Liver (tissue), 9 donors: ENCODE measurements around the gene ATAD1. TPM values are rescaled to one million over a fixed set of nuclear protein-coding genes. Genes with fewer than 3 reads are reported as not detected.

Source experiments
- DNase-seq: peaks from one replicate; pipeline ENCODE4 v3.0.0-alpha.2; 2017; ENCODE audit warnings: low spot score
- H3K27ac ChIP-seq, 2 donors: one replicate each; pipeline ENCODE4 v1.7.0; 2013; ENCODE audit warnings: inconsistent platforms in 2 of 2, low read length in 2 of 2, control low read depth in 1 of 2, low read depth in 1 of 2, mild to moderate bottlenecking in 1 of 2
- H3K27me3 ChIP-seq, 4 donors: one replicate each; pipeline versions ENCODE4 v1.6.1 to v1.7.0; 2013; ENCODE audit warnings: low read length in 3 of 4, inconsistent platforms in 1 of 4, mild to moderate bottlenecking in 1 of 4, moderate library complexity in 1 of 4; ENCODE audit not compliant: control insufficient read depth in 4 of 4, insufficient read depth in 4 of 4
- H3K36me3 ChIP-seq, 4 donors: one replicate each; pipeline versions ENCODE4 v1.6.1 to v1.7.0; 2013; ENCODE audit warnings: low read length in 3 of 4, mild to moderate bottlenecking in 3 of 4, low read depth in 1 of 4, moderate library complexity in 1 of 4; ENCODE audit not compliant: control insufficient read depth in 4 of 4, insufficient read depth in 3 of 4
- H3K4me1 ChIP-seq, 4 donors: one replicate each; pipeline versions ENCODE4 v1.6.1 to v1.7.0; 2013; ENCODE audit warnings: low read length in 3 of 4, mild to moderate bottlenecking in 3 of 4, moderate library complexity in 1 of 4; ENCODE audit not compliant: control insufficient read depth in 4 of 4, insufficient read depth in 4 of 4
- H3K4me3 ChIP-seq, 3 donors: one replicate each; pipeline versions ENCODE4 v1.6.1 to v1.7.0; 2013; ENCODE audit warnings: low read length in 3 of 3, control low read depth in 1 of 3, low read depth in 1 of 3, mild to moderate bottlenecking in 1 of 3
- H3K9ac ChIP-seq, 2 donors: one replicate each; pipeline ENCODE4 v1.7.0; 2013; ENCODE audit warnings: low read length in 2 of 2, mild to moderate bottlenecking in 2 of 2, moderate library complexity in 2 of 2, control low read depth in 1 of 2, low read depth in 1 of 2
- H3K9me3 ChIP-seq, 4 donors: one replicate each; pipeline versions ENCODE4 v1.6.1 to v1.7.0; 2013; ENCODE audit warnings: low read length in 3 of 4; ENCODE audit not compliant: control insufficient read depth in 4 of 4
- ATF3 ChIP-seq: IDR thresholded peaks from 2 replicates; pipeline ENCODE4 v1.6.1; 2016; ENCODE audit warnings: antibody characterized with exemption
- EGR1 ChIP-seq, 2 donors: IDR thresholded peaks; 2 replicates each; pipeline ENCODE4 v1.6.1; 2016 to 2018; ENCODE audit warnings: antibody characterized with exemption in 2 of 2, low read depth in 2 of 2
- FOXA1 ChIP-seq: IDR thresholded peaks from 2 replicates; pipeline ENCODE4 v1.6.1; 2016; ENCODE audit warnings: antibody characterized with exemption
- FOXA2 ChIP-seq: IDR thresholded peaks from 2 replicates; pipeline ENCODE4 v1.6.1; 2016; ENCODE audit warnings: antibody characterized with exemption
- GABPA ChIP-seq, 2 donors: IDR thresholded peaks in 1 of 2; conservative IDR thresholded peaks in 1 of 2; 2 replicates each; pipeline ENCODE4 v1.6.1; 2016; ENCODE audit warnings: antibody characterized with exemption in 2 of 2, mild to moderate bottlenecking in 1 of 2, moderate library complexity in 1 of 2
- HNF4A ChIP-seq, 2 donors: conservative IDR thresholded peaks; 2 replicates each; pipeline ENCODE4 v1.6.1; 2016; ENCODE audit warnings: antibody characterized with exemption in 2 of 2, mild to moderate bottlenecking in 2 of 2
- HNF4G ChIP-seq: IDR thresholded peaks from 2 replicates; pipeline ENCODE4 v1.6.1; 2016; ENCODE audit warnings: antibody characterized with exemption
- JUND ChIP-seq, 2 donors: IDR thresholded peaks; 2 replicates each; pipeline ENCODE4 v1.6.1; 2016; ENCODE audit warnings: antibody characterized with exemption in 2 of 2
- MAX ChIP-seq: IDR thresholded peaks from 2 replicates; pipeline ENCODE4 v1.6.1; 2016; ENCODE audit warnings: antibody characterized with exemption
- NR2F2 ChIP-seq: IDR thresholded peaks from 2 replicates; pipeline ENCODE4 v1.6.1; 2016; ENCODE audit warnings: antibody characterized with exemption
- RAD21 ChIP-seq, 2 donors: IDR thresholded peaks; 2 replicates each; pipeline ENCODE4 v1.6.1; 2016; ENCODE audit warnings: antibody characterized with exemption in 2 of 2, mild to moderate bottlenecking in 2 of 2
- REST ChIP-seq: IDR thresholded peaks from 2 replicates; pipeline ENCODE4 v1.6.1; 2016; ENCODE audit warnings: antibody characterized with exemption, mild to moderate bottlenecking
- RXRA ChIP-seq, 2 donors: IDR thresholded peaks; 2 replicates each; pipeline ENCODE4 v1.6.1; 2017 to 2018; ENCODE audit warnings: antibody characterized with exemption in 2 of 2, mild to moderate bottlenecking in 1 of 2
- SP1 ChIP-seq: IDR thresholded peaks from 2 replicates; pipeline ENCODE4 v1.6.1; 2018; ENCODE audit warnings: antibody characterized with exemption, mild to moderate bottlenecking
- YY1 ChIP-seq: IDR thresholded peaks from 2 replicates; pipeline ENCODE4 v1.6.1; 2016; ENCODE audit warnings: antibody characterized with exemption, mild to moderate bottlenecking
- WGBS: extraction: QIAGEN DNeasy Blood & Tissue Kit; methylation state at CpG from one replicate; pipeline ENCODE4 v1.1.7; 2013; 5-methylcytosine and 5-hydroxymethylcytosine counted together
- polyA plus RNA-seq, 2 donors: library from polyadenylated mRNA; stranded (reverse) in 1 of 2; unstranded in 1 of 2; fragments of 200-250 nt in 1 of 2; fragments of >200 nt in 1 of 2; fragmentation: Nextera tagmentation in 1 of 2; extraction: Ambion mirVana in 1 of 2; gene quantifications; one replicate each; pipeline versions ENCODE4 v1.2.1 to v1.2.3, GENCODE V29; 2013 to 2015
- total RNA-seq, 2 donors: library from RNA; depleted of rRNA; stranded (reverse); fragments of >200 nt; gene quantifications; one replicate each; pipeline ENCODE4 v1.2.3, GENCODE V29; 2014
- donor health status: healthy.
- donor health status: healthy.
- donor health status: healthy.
- donor health status: healthy.
- donor health status: healthy.

ATAD1 gene
- total and polyA plus RNA-seq, 4 donors, result 12.6 to 33.4 (median 13.1) TPM

GRCh38 chr10:87781545-87781944, 36.5 kb downstream of the ATAD1 start:
- Histone ChIP-seq H3K36me3 (peaks cover 0 to 4% (median 3%) of the 10 kb centered on the region in 4 donors), H3K4me1 (peaks cover 0 to 2% (median under 1%) of the 10 kb centered on the region in 4 donors), H3K9me3 (no peaks in the 10 kb centered on the region), H3K9ac (no peak overlapping the region), H3K4me3 (no peak overlapping the region), H3K27ac (no peak overlapping the region), H3K27me3 (no peaks in the 10 kb centered on the region)
- DNase-seq, result no peak
- WGBS, result 98% methylated on average over 2 of the region's 2 CpGs
- TF ChIP-seq EGR1 (IDR thresholded peaks at IDR 0.05; ENCODE audit: low read depth in 2 of 2) (no peak), FOXA1 (no peak), JUND (IDR thresholded peaks at IDR 0.05) (no peak), NR2F2 (no peak), ATF3 (no peak), MAX (no peak), GABPA (IDR thresholded peaks at IDR 0.05 in 1 of 2, conservative IDR thresholded peaks at IDR 0.05 in 1 of 2) (no peak), HNF4A (conservative IDR thresholded peaks at IDR 0.05) (no peak)

GRCh38 chr10:87776328-87776727, 41.7 kb downstream of the ATAD1 start:
- 98% methylated on average over 6 of the region's 6 CpGs for WGBS
- Histone ChIP-seq H3K27ac (no peak overlapping the region), H3K27me3 (no peaks in the 10 kb centered on the region), H3K9me3 (no peaks in the 10 kb centered on the region), H3K9ac (no peak overlapping the region), H3K4me3 (no peak overlapping the region), H3K36me3 (peaks cover 0 to 3% (median 1%) of the 10 kb centered on the region in 4 donors), H3K4me1 (peaks cover 0 to 1% (median 0%) of the 10 kb centered on the region in 4 donors)
- TF ChIP-seq YY1 (no peak), JUND (IDR thresholded peaks at IDR 0.05) (no peak), FOXA1 (no peak), HNF4G (no peak), RAD21 (IDR thresholded peaks at IDR 0.05) (no peak), RXRA (IDR thresholded peaks at IDR 0.05) (no peak), SP1 (no peak)
- DNase-seq, result no peak

GRCh38 chr10:87775766-87776165, 42.3 kb downstream of the ATAD1 start:
- no peak for DNase-seq
- Histone ChIP-seq H3K9me3 (no peaks in the 10 kb centered on the region), H3K9ac (no peak overlapping the region), H3K36me3 (peaks cover 0 to 3% (median 1%) of the 10 kb centered on the region in 4 donors), H3K4me3 (no peak overlapping the region), H3K27ac (no peak overlapping the region), H3K27me3 (no peaks in the 10 kb centered on the region), H3K4me1 (peaks cover 0 to 1% (median 0%) of the 10 kb centered on the region in 4 donors)
- WGBS, result 70% methylated on average over 4 of the region's 4 CpGs
- TF ChIP-seq FOXA2, result no peak
- no peak for TF ChIP-seq RAD21 (IDR thresholded peaks at IDR 0.05)
- no peak for TF ChIP-seq GABPA (IDR thresholded peaks at IDR 0.05 in 1 of 2, conservative IDR thresholded peaks at IDR 0.05 in 1 of 2)
- TF ChIP-seq RXRA (IDR thresholded peaks at IDR 0.05), result no peak
- TF ChIP-seq YY1, result no peak
- TF ChIP-seq FOXA1, result no peak
- no peak for TF ChIP-seq EGR1 (IDR thresholded peaks at IDR 0.05; ENCODE audit: low read depth in 2 of 2)
- TF ChIP-seq REST, result no peak
- no peak for TF ChIP-seq SP1
- no peak for TF ChIP-seq ATF3
